GM18868 (cell line): Measurements from ENCODE around the gene PADI3.

Experiments
- ATAC-seq: cut with Tn5 transposase; IDR thresholded peaks from one replicate; pipeline ENCODE4 v1.9.1; 2021; ENCODE audit warnings: mild to moderate bottlenecking, moderate library complexity; ENCODE audit not compliant: unreplicated experiment

The PADI3 gene

GRCh38 chr1:17270891-17271765 is 22.2 kb downstream of the PADI3 start:
- no peak for ATAC-seq

GRCh38 chr1:17272066-17272465 is 23.2 kb downstream of the PADI3 start:
- ATAC-seq = no peak

- ATAC-seq = no peak
These were observed 23.7 kb downstream of the PADI3 start for GRCh38 chr1:17272646-17273045.

- no peak for ATAC-seq
These were observed 24.2 kb downstream of the PADI3 start for GRCh38 chr1:17273096-17273495.

GRCh38 chr1:17274186-17275170 is 25.6 kb downstream of the PADI3 start:
- no peak for ATAC-seq

- no peak for ATAC-seq
These were observed 27.7 kb downstream of the PADI3 start for GRCh38 chr1:17276568-17276967.

GRCh38 chr1:17277511-17278159 is 28.7 kb downstream of the PADI3 start:
- no peak for ATAC-seq

GRCh38 chr1:17278996-17279830 is 30.3 kb downstream of the PADI3 start:
- no peak for ATAC-seq

GRCh38 chr1:17280436-17280835 is 31.5 kb downstream of the PADI3 start:
- ATAC-seq = no peak

- no peak for ATAC-seq
These were observed 32.0 kb downstream of the PADI3 start for GRCh38 chr1:17280894-17281293.

GRCh38 chr1:17281775-17282181 is 32.9 kb downstream of the PADI3 start:
- ATAC-seq = no peak

GRCh38 chr1:17282836-17283235 is 33.9 kb downstream of the PADI3 start:
- no peak for ATAC-seq

- ATAC-seq = no peak
These were observed 37.7 kb downstream of the PADI3 start for GRCh38 chr1:17286646-17287045.

GRCh38 chr1:17287130-17287776 is 38.4 kb downstream of the PADI3 start:
- no peak for ATAC-seq

GRCh38 chr1:17289721-17290120 is 40.8 kb downstream of the PADI3 start:
- no peak for ATAC-seq

GRCh38 chr1:17290553-17290952 is 41.7 kb downstream of the PADI3 start:
- no peak for ATAC-seq

- no peak for ATAC-seq
These were observed 43.6 kb downstream of the PADI3 start for GRCh38 chr1:17292299-17293160.

GRCh38 chr1:17293681-17294425 is 45.0 kb downstream of the PADI3 start:
- ATAC-seq = no peak
